ENCODE data around the gene GFI1. TPM values are rescaled to one million over a fixed set of nuclear protein-coding genes. Genes with fewer than 3 reads are reported as not detected.
"Not testable (repeated sequence)": the region's sequence is repeated elsewhere in the genome, so short reads cannot be mapped to it uniquely, and the experiment has no call there.

GFI1 gene
- 0.28 TPM for polyA plus RNA-seq (ENCODE audit: insufficient read length)

DNA sequence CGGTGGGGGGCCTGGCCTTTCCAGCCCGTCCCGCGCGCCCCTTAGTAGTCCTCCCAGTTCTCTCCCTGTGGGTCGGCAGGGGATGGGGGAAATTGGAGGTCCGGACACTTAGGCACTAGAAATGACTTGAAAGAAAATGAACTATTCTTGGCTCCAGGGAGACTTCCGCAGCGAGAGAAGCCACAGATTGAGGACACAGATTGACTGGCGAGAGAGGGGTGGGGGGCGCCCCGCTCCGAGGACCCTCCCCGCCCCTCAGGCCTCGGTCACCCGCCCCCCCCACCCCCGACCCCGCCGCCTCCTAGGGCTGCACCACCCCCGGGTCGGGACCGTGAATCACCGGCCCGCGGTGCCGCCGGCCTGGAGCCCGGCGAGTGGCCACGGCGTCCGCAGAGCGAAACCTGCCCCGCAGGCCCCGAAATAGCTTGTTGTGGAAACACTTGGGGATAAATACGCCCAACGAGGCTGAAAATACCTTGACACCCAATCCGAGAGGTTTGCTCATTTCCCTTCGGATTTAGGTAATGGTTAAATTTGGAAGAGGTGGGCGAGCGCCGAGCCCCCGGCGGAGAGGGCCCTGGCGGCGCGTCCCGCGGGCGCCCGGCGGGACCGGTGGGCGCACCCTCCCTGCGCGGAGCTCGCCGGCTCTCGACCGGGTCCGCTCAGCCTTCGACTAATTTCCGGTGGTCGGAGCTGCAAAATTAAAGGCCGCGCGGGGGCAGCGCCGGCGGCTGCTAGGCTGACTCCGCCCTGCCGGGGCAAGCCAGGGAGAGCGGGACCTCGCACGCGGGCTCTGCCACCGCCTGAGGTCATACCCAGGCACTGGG, at the start of gene GFI1:
GFI1 (minus strand) TSS at position 675 of the 827 bp plus-strand sequence. CDS start 3,438 bp downstream, outside the sequence.
- DNase-seq = no peak

DNA sequence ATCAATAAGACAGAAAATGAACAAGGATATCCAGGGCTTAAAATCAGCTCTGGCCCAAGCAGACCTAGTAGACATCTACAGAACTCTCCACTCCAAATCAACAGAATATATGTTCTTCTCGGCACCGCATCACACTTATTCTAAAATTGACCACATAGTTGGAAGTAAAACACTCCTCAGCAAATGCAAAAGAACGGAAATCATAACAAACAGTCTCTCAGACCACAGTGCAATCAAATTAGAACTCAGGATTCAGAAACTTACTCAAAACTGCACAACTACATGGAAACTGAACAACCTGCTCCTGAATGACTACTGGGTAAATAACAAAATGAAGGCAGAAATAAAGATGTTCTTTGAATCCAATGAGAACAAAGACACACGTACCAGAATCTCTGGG, 45.6 kb upstream of the GFI1 start:
- DNase-seq = not testable (repeated sequence)

DNA sequence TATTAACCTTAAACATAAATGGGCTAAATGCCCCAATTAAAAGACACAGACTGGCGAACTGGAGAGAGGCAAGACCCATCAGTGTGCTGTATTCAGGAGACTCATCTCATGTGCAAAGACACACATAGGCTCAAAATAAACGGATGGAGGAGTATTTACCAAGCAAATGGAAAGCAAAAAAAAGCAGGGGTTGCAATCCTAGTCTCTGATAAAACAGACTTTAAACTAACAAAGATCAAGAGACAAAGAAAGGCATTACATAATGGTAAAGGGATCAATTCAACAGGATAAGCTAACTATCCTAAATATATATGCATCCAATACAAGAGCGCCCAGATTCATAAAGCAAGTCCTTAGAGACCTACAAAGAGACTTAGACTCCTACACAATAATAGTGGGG, 45.2 kb upstream of the GFI1 start:
- DNase-seq = not testable (repeated sequence)

GRCh38 chr1:92527670-92528069, 40.9 kb upstream of the GFI1 start:
- no peak for DNase-seq

DNA sequence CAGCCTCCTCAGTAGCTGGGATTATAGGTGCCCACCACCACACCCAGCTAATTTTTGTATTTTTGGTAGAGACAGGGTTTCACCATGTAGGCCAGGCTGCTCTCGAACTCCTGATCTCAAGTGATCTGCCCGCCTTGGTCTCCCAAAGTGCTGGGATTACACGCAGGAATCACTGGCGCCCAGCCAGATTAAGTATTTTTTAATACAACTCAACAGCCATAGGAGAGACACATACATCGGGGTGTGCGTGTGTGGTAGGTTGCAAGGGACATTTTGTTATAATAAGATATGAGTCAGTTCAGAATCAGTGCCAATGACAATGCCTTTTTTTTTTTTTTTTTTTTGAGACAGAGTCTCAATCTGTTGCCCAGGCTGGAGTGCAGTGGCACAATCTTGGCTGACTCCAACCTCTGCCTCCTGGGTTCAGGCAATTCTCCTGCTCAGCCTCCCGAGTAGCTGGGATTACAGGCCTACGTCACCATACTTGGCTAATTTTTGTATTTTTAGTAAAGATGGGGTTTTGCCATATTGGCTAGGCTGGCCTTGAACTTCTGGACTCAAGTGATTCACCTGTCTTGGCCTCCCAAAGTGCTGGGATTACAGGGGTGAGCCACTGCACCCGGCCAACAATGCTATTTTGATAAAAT, 38.3 kb upstream of the GFI1 start:
- DNase-seq = not testable (repeated sequence)

DNA sequence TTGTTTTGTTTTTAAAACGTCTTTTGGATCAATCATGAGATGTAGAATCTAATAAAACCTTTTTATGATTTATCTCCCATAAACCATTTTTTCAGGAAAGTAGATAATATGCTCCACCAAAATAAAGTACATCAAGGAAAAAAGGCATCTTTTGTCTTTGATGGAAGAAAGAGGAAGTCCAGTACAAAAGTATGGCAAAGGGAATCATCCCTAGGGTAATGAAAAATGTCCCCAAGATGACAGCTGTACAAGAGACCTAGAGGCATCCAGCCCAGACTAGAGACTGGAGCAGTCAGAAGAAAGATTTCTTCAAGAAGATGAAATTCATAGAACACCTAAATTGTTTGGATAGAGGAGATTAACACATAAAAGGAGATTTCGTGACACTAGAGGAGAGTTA, 32.3 kb upstream of the GFI1 start:
- DNase-seq = no peak

DNA sequence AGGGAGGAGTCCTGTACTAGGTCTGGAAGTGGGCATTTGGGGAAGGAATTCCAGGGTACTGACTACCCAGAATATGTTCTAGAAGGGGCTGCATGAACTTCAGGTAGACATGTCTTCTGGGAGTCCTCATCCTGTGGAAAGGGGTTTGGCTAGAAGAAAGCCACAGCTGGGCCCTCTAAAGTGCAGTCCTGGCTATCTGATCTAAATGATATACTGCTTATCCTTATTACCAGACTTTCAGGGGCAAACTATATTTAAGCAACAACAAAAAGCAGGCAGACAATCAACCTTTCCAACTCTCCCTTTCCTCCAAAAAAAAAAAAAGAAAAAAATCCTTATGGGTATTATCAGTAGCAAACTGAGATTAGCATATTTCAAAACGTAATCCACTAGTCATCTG, 29.8 kb upstream of the GFI1 start:
- DNase-seq = no peak

DNA sequence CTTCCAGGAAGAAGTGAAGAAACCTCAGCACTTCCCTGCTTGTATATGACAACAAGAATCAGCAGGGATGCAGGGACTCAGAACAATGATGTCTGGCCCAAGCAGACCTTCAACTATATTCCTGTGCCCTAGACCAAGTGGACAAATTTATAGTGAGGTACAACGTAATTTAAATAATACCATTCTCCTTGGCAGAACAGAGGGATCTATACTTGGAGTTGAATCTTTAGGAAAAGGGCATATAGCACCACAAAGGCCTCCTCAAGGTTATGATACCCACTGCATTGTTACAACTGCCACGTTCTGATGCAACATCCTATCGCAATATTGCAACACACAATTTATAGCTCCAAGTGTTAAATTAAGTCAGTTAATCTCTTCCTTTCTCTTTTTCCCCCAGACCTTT, 29.1 kb upstream of the GFI1 start:
- no peak for DNase-seq

DNA sequence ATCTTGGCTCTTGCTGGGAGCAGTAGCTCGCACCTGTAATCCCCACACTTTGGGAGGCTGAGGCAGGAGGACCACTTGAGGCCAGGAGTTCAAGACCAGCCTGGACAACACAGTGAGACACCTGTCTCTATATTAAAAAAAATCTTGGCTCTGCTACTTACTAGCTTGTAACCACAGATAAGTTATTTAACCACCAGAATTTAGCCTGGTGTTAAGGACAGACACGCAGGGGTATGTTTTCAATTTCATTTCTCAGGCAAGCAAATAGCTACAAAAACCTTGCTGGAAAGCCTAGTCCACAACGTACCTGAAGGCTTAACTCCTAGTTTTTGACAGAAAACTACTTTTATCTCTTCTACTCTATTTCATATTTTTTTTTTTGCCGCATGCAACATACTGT, 24.8 kb upstream of the GFI1 start:
- no peak for DNase-seq

DNA sequence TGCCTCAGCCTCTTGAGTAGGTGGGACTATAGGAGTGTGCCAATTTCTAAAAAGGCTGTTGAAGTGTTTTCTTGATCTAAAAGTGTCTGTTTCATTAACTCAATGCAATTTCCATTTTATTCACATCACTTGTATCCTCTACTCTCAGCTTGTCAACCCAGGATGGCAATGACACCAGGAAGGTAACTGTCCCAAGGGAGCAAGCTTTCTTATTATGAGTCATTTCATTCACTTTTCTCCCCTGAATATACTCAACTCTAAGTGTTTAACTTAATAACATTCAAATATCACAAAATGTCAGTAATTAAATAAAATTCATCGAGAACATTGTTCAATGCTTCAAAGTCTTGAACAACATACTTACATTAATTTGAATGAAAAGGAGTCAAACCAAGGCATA, 22.9 kb upstream of the GFI1 start:
- DNase-seq = no peak

DNA sequence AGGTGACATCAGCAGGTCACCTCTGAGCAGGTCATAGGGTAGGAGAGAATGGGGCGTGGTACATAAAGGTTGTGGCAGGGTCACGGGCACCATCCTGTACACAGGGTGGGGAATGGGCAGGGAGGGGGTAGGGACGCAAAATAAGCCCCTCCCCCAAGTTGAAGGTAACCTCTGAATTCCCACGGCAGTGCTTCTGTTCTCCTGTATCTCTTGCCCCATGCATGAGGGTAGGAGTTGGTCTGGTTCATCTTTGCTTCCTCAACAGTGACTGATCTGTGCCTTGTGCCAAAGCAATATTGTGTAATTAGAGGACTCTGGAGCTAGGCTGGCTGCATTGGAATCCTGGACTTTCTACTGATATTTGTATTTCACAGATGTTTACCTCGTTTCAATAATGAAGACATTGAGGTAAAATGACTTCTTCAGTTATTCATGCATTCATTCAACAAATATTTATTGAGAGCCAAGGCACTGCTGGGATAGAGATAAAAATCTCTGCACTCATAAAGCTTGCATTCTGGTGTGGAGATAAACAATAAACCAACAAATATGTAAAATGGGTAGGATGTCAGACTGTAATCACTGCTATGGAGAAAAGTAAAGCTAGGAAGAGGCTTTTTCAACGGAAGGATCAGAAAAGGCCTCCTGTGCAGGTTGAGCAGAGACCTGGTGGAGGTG, 18.4 kb upstream of the GFI1 start:
- DNase-seq = no peak

DNA sequence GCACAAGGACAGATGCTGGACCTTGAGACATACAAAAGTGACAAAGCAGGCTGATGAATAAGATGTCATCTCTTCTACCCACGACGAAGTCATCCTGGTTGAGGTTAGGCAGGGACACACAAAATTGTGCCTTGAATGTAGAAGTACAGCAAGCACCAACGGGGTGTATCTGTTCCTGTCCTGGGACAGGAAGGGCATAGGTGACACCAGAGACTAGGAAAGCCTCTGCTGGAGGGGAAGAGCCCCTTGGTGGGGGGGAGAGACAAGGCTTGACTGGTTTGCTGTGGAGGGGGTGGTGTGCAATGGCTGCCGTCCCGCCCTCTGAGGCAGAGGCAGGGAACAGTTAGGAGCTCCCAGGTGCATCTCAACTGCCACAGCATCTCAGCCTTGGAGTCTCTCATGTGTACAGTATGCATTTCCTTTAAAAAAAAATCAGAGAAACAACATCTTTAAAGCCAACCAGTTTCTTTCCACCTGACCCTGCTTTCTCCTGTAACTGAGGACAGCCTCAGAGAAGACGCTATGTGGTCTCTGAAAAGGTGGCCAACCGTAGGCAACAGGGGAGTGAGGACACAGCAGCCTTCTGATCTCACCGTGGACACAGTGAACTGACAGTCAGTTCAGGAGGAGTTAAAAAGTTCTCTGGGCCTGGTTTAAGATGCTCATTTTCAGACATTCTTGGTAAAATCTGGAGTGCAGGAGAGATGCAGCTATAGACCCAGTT, 17.7 kb upstream of the GFI1 start:
- DNase-seq = no peak

DNA sequence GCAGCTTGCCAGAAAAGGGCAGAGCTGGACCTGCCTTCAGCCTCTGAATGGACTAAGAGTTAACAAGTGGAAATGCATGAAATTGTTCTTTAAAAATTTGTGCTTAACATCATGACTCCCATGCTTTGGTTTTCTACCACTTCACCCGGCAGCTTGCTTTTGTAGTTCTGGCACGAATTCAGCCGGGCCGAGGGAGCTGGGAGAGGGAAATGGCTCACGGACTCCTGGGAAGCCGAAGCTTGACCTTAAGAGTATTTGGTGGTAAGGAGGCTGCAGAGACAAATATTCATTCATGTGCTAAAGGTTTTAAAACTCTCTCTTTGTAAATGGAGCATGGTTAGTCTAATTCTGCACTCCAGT, 17.2 kb upstream of the GFI1 start:
- no peak for DNase-seq

DNA sequence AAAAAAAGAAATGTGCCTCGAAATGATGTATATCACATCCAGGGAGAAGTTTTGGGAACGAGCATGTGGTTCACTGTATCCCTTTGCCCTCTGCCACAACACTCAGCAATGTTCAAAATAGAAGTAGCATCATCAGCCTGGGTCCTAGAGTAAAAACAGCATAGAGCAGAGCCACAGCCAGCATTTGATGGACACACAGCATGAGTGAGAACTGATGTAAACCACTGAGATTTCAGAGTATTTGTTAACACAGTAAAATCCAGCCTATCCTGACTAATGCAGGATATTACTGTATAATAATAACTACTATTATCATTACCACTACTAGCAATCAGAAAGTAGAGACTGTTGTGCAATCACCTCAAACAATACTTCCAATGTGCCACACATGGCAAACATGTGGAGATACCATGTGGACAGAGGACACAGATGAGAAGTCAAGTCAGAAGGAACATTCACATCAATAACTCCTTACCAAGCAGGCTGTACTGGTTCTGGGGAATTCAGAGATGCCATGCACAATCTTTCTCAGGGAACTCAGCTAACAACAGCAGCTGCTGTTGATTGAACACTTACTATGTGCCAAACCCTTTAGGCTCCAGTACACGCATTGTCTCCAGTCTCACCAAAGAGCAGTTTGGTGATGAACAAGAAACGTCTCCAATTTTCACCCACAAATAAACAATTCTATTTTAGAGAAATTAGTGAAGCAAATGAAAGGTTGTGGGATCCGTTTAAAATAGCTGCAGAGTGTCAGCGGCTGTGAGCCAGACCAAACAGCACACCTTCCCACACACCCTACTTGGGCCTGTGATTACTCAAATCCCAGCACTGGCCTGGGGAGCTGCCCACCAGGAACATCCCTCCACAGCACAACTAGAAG, 16.6 kb upstream of the GFI1 start:
- no peak for DNase-seq

DNA sequence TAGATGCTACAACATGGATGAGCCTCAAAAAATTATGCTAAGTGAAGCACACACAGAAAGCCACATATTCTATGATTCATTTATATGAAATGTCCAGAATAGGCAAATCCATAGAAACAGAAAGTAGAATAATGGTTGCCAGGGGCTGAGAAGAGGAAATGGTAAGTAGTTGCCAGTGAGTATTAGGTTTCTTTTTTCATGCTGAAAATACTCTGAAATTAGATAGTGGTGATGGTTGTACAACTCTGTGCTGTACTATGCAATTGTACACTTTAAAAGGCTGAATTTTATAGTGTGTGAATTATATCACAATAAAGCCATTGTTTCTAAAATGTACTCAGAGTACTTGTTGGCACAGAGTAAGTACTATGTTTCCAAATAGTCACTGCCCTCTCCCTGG, 15.5 kb upstream of the GFI1 start:
- DNase-seq = no peak

GRCh38 chr1:92500552-92500951, 13.8 kb upstream of the GFI1 start:
- DNase-seq = no peak

DNA sequence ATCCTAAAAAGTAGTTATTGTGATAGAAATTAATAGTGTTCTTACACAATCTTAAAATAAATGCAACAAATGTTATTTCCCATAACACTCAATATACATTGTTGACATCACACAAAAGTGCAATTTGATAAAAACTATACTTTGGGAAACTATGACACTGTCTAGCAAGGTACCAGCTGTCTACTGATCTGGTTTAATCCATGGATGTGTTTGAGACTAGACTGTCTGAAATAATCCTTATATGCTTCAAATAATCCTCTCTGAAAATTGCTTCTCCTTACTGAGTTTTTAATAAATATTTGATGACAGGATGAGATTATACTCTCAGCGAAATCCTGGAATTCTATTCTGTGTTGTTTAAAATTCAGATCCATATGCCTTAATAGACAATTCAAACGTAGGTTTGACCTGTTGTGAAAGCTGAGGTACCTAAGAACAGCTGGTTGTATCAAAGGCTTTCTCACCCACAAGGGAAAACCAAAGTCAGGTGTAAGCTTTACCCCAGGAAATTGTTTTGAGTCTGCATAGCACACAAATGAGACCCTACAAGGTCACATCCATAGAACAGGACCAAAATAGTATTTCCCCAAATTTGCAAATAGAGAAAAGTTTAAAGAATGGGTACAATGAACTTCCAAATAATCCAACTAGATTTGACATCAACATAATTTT, 8.8 kb upstream of the GFI1 start:
- DNase-seq = no peak

DNA sequence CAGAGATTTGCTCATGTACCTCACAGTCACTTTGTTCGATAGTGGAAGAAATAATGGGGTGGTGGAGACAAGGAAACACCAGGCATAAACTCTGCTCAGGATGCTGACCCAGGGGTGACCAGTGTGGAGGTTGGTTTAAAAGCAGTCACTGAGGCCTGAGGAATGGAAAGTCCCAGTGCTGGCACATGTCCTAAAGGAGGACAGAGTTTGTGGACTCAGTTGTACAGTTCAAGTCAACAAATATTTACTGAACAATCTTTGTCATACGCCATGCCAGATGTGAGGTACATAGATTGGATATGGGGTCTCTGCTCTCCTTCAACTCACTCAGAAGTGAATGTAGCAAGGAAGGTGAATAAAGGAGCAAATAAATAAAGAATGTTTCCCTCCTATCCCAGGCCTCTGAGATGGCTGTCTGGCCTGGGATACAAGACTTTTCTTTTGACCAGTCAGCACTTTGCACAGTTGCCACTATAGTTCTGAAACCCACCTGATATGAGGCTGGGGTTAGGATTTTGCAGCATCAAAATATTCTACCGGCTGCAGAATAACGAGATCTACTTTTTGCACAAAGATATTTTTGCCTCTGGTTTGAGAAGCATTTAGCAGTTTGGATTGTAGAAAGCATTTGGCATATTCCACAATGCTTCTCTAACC, 7.9 kb upstream of the GFI1 start:
- no peak for DNase-seq

- DNase-seq = no peak
Observed at GRCh38 chr1:92493139-92493538, 6.4 kb upstream of the GFI1 start.

GRCh38 chr1:92488832-92489231, 2.1 kb upstream of the GFI1 start:
- DNase-seq = no peak

DNA sequence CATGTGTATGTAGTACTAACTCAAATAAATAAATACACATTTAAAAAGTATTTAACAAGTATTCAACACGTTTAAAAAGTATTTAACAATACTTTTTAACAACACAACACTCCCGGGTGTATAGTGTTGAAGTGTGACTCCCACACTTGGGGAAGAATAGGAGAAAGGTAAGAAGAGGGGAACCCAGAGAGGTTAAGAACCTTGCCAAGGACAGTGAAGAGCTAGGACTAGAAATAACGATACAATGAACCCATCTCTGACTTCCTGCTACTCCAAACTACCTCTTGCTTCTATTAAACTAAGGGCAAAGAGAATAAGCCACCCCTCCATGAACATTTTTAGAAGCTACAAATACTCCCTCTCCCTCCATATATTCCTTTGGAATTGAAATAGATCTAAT, 1.7 kb upstream of the GFI1 start:
- no peak for DNase-seq

Data from hindlimb muscle (tissue), 1 donor.